HPDE6-E6E7 (cell line): ENCODE results near the gene SEC24C.
"Not testable (repeated sequence)": the region's sequence is repeated elsewhere in the genome, so short reads cannot be mapped to it uniquely, and the experiment has no call there.

Experiments
- DNase-seq: peaks from one replicate; pipeline ENCODE4 v3.0.0; 2011; ENCODE audit warnings: missing footprints; ENCODE audit errors: extremely low spot score

SEC24C gene

GRCh38 chr10:73793456-73793855 lies 49.3 kb downstream of the SEC24C start:
- DNase-seq, result no peak

GRCh38 chr10:73795491-73795890 lies 51.3 kb downstream of the SEC24C start:
- not testable (repeated sequence) for DNase-seq

- not testable (repeated sequence) for DNase-seq
These were observed 51.9 kb downstream of the SEC24C start for GRCh38 chr10:73796035-73796434.

DNA sequence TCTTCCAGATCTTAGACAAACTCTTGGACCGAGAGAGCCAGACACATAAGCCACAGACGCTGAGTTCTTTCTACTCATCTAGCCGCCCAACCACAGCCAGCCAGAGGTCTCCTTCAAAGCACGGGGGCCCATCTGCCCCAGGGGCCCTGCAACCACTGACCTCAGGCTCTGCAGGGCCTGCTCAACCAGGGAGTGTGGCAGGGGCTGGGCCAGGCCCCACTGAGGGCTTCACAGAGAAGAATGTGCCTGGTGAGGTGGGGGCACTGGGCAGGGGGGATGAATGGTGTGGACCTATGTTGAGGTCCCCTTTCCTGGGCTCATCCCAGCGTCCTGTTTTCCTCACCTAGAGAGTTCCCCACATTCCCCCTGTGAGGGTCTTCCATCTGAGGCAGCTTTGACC lies 52.6 kb downstream of the SEC24C start:
- no peak for DNase-seq

DNA sequence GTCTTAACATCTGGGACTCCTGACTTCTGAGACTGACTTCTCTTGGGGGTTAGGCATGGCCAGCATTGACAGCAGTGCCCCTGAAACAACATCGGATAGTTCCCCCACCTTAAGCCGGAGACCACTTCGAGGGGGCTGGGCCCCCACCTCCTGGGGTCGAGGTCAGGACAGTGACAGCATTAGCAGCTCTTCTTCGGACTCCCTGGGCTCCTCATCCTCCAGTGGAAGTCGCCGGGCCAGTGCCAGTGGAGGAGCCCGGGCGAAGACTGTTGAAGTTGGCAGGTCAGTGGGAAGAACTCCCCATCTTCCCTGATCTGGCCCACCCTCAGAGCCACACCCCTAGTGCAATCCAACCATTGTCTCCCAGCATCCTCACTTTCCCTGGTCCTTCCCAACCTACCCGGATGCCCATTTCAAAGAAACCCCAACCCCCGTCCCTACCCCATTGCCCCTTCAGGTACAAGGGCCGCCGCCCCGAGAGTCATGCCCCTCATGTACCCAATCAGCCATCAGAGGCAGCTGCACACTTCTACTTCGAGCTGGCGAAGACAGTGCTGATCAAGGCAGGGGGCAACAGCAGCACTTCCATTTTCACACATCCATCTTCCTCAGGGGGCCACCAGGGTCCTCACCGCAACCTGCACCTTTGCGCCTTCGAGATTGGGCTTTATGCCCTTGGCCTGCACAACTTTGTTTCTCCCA lies 53.3 kb downstream of the SEC24C start:
- DNase-seq, result no peak

GRCh38 chr10:73798087-73798486 lies 53.9 kb downstream of the SEC24C start:
- no peak for DNase-seq

DNA sequence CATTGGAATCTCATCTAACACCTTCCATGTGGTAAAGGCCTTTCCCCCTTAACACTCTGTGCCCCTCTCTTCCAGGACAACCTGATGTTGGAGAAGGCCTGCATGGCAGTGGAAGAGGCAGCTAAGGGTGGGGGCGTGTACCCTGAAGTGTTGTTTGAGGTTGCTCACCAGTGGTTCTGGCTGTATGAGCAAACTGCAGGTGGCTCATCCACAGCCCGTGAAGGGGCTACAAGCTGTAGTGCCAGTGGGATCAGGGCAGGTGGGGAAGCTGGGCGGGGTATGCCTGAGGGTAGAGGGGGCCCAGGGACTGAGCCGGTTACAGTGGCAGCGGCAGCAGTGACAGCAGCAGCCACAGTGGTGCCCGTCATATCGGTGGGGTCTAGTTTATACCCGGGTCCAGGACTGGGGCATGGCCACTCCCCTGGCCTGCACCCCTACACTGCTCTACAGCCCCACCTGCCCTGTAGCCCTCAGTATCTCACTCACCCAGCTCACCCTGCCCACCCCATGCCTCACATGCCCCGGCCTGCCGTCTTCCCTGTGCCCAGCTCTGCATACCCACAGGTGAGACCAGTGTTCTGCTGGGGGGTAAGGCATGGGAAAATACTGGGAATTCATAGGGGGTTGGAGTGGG lies 54.9 kb downstream of the SEC24C start:
- DNase-seq, result no peak

DNA sequence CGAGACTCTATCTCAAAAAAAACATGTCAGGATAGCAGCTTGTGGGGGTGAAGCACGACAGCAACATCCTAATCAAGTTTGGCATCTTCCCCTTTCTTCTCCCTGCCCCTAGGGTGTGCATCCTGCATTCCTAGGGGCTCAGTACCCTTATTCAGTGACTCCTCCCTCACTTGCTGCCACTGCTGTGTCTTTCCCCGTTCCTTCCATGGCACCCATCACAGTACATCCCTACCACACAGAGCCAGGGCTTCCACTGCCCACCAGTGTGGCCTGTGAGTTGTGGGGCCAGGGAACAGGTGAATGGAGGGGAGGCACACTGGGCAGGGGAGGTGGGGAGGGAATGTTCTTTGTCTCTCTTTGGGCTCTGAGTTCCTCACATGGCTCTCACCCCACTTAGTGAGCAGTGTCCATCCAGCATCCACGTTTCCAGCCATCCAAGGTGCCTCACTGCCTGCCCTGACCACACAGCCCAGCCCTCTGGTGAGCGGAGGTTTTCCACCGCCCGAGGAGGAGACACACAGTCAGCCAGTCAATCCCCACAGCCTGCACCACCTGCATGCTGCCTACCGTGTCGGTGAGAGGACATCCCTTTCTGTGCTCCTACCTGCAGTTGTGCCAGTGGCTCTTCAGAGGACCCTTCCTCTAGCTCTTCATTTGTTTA lies 55.9 kb downstream of the SEC24C start:
- no peak for DNase-seq

GRCh38 chr10:73800560-73801252 lies 56.5 kb downstream of the SEC24C start:
- DNase-seq, result no peak

- DNase-seq, result no peak
These were observed 57.0 kb downstream of the SEC24C start for GRCh38 chr10:73801253-73801590.

DNA sequence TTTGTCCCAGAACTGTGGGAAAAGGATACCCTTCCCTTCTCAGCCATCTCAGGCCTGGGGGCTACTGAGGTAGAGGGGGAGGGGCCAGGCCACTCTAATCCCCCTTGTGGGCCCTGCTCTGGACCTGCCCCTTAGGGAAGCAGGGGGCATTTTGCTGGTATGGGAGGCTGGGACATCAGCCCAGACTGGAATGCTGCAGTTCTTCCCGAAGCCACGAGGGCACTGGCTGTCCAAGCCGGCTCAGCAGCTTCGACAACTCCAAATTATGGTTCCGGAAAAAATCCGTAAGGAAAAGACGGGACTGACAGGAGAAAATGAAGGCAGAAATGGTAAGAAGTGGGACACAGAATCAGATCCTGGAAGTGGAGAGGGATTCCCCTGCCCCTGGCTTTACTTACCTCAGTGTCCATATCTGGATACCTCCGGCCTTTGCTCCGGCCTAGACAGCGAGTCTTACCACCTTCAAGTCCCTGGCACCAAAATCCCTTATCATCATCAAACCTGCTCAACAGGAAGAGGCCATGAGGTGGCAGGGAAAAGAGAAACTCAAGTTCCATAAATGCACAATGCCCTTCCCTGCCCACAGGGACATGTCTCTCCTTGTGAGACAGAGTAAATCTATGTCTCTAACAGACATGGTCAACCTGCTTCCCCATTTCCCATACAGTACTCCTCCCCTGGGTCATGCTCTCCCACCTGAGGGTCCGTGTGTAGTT lies 58.3 kb downstream of the SEC24C start:
- no peak for DNase-seq

GRCh38 chr10:73803680-73804286 lies 59.6 kb downstream of the SEC24C start:
- DNase-seq, result no peak

GRCh38 chr10:73806176-73806950 lies 62.2 kb downstream of the SEC24C start:
- no peak for DNase-seq

DNA sequence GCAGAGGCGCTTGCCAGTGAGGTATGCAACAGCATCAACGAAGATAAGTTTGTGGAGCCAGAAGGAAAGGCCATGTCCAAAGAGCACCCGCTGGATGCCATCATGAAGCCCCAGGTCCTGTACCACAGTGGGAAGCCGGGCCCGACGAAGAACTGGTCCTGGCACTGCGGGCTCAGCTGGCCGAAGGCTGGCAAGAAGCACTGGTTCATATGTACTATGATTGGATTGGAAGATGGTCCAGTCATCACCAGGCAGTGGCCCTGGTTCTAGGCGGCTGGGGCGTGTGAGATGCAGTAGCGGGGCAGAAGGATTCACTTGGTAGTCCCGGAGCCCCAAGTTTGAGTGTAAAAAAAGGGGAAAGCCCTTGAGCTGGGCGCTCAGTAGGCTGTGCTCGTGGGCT lies 63.3 kb downstream of the SEC24C start:
- no peak for DNase-seq

DNA sequence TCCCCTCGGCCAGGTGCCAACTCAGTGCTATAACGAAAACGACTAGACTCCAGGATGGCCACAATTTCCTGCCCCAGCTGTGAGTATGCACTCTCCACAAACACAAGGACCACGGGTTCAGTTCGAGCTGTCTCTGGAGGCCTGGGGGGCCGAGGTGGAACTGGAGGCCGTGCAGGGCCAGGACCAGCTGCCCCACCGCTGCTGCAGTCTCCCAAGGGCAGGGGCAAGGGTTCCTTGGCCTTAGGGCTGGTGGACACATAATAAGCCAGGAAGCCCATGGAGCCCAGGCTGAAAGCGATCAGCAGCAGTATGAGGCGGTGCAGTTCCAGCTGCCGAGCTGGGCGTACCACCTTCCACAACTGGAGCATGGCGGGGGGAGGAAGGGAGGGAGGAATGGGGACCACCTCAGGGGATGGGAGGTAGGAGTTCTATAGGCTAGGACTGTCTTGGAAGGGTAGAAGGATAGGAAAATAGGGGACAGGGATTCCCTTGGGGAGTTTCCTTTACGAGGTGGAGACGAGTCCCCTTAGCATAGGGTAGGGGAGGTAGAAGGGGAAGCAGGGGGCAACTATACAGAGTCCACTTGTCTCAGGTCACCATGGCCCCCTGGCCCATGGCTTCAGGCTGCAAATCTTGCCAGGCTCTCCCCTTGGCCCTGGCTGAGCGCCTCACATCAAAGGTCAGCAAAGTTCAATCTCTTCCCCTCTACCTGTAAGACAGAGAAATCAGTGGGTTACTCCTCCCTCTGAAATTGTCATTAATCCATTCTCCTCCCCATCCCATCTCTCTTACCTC lies 64.0 kb downstream of the SEC24C start:
- no peak for DNase-seq

- no peak for DNase-seq
These were observed 65.1 kb downstream of the SEC24C start for GRCh38 chr10:73809061-73809818.

GRCh38 chr10:73810358-73810734 lies 66.2 kb downstream of the SEC24C start:
- DNase-seq, result no peak

DNA sequence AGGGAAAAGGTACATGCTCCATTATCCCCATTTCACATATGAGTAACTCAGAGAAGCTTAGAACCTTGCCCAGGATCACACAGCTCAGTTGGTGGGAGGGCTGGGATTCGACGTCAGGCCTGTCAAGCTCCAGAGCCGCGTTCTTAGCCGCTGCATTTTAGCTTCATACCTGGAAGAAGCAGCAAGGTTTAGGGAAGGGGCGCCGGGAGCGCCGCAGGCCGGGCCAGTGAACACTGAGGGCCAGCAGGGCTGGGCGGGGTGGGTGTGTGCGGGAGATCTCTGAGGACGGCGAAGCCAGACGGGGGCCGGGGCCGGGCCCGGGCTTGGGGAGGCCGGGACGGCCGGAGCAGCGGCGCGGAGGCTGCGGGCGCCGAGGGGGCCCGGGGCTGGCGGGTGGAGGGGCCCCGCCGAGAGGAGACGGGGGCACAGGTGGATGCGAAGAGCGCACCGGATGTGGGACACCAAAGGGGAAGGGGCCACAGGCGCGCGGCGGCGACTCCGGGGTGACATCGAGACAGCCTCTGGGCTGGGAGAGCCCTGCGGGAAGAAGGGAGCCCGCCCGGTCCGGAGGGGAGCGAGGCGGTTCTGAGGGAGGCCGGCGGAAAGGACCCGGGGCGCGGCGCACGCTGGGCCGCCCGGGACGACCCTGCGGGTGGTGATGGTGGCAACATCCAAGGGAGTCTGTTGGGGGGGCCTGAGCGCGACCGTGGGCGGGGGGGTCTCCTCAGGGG lies 66.7 kb downstream of the SEC24C start:
- DNase-seq, result peak; percentile 23

DNA sequence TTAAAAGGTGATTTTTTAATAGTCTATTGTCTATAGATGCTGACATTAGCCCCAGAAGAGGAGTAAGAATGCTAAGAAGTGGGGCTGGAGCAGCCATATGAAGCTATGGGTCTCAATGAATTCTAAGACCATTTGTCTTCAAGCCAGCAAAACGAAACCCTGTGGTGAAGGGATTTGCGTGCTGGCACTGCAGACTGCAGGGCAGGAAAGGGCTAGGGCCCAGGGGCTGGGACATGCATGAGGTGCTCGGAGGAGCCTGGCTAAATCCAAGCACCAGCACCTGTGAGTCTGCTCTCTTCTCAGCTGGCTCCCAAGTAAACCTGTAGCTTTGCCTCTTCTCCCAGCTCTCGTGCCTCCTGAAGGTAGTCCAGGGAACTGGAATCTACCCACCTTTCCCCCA lies 68.5 kb downstream of the SEC24C start:
- no peak for DNase-seq
